Measurements from ENCODE around the gene NDUFS2. TPM values are rescaled to one million over a fixed set of nuclear protein-coding genes. Genes with fewer than 3 reads are reported as not detected.

The NDUFS2 gene
- 120 and 122 TPM in 2 replicates for total RNA-seq

GRCh38 chr1:161201836-161202712, at the start of gene NDUFS2:
Gene NDUFS2 (plus strand): TSS chr1:161202367. CDS start chr1:161202386, 19 bp downstream.

DNA sequence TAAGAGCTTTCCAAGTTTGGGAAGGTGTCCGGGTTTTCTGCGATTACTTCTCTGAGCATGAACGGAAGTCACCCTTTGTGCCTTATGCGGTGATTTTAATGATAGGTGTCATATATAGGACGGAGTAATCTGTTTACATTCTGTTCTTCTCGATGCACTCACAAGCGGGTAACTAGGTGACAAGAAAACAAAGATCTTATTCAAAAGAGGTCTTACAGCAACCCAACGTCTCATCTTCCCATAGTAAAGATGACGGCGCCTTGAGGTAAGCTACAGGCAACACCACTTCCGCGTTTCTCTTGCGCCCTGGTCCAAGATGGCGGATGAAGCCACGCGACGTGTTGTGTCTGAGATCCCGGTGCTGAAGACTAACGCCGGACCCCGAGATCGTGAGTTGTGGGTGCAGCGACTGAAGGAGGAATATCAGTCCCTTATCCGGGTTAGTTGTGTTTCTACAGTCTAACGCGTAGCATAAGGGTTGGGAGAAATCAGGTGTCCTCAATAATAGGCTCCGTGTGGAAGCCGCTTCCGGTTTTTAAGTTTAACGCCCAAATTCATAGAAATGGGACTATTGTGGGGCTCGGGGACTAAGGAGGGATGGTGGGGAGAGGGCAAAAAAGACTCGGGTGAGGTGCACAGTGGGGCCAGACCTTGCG, 48.4 kb upstream of the NDUFS2 start, which contains the start of gene UFC1:
Gene UFC1, plus strand, starts transcription at position 297 of the 656 bp plus-strand sequence. Its CDS starts 20 bp downstream, at position 317.

GRCh38 chr1:161159087-161159912, 42.9 kb upstream of the NDUFS2 start, which contains the start of gene USP21:
Gene USP21 (plus strand): TSS chr1:161159500. CDS start chr1:161160641, 1,141 bp downstream.

GRCh38 chr1:161165742-161166668, 36.2 kb upstream of the NDUFS2 start, which contains the start of gene PPOX:
Gene PPOX (plus strand): TSS chr1:161166426. CDS start chr1:161166848, 422 bp downstream.

GRCh38 chr1:161177112-161177935, 24.8 kb upstream of the NDUFS2 start, which contains the start of gene B4GALT3:
Gene B4GALT3 (minus strand): TSS chr1:161177507. CDS start chr1:161176060, 1,447 bp downstream.

GRCh38 chr1:161198897-161199431, 3.2 kb upstream of the NDUFS2 start, which contains the start of gene ADAMTS4:
Gene ADAMTS4 (minus strand): TSS chr1:161199054. CDS start chr1:161198627, 427 bp downstream.

GRCh38 chr1:161215076-161215475, 12.9 kb downstream of the NDUFS2 start, which contains the start of gene FCER1G:
Gene FCER1G (plus strand): TSS chr1:161215295. CDS start chr1:161215322, 27 bp downstream.

GRCh38 chr1:161225534-161226319, 23.6 kb downstream of the NDUFS2 start, which contains the start of gene TOMM40L:
Gene TOMM40L (plus strand): TSS chr1:161226060. CDS start chr1:161226490, 430 bp downstream.

DNA sequence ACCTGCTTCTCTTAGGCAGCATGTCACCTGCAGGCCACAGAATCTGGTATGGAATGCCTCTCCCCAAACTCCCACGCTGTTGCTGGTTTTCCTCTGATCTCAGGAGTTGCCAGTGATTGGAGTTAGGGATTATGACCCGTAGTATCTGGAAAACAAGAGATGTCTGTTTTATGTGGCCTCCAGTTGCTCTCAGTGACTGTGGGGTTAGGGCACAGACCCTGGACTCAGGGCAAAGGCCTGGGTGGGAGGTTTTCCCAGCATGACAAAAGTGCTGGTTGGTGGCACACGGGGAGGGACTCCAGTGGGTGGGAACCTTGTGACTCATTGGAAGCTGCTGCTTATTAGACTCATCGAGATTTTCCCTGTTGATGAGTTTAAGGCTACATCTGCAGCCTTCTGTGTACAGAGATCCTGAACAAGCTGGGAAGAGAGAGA, 35.9 kb downstream of the NDUFS2 start, which contains the start of gene NR1I3:
Gene NR1I3, minus strand, starts transcription at position 165 of the 435 bp plus-strand sequence. CDS start 1,638 bp downstream, outside the sequence.

GRCh38 chr1:161258439-161259344, 56.5 kb downstream of the NDUFS2 start, which contains the start of gene PCP4L1:
Gene PCP4L1 (plus strand): TSS chr1:161258745. CDS start chr1:161258975, 230 bp downstream.

Other genes with a start within 250 kb of the NDUFS2 start
- not detected in 2 replicates for gene ITLN2, start 247.6 kb upstream of the NDUFS2 start, total RNA-seq
- 97.3 and 126 TPM in 2 replicates for gene F11R, start 181.2 kb upstream of the NDUFS2 start, total RNA-seq
- gene TSTD1, start 163.4 kb upstream of the NDUFS2 start, total RNA-seq, result 123 and 299 TPM in 2 replicates
- gene USF1, start 156.4 kb upstream of the NDUFS2 start, total RNA-seq, result 20.1 and 30.0 TPM in 2 replicates
- not detected in 2 replicates for gene ARHGAP30, start 132.5 kb upstream of the NDUFS2 start, total RNA-seq
- 0.23 and 2.9 TPM in 2 replicates for gene NECTIN4, start 112.8 kb upstream of the NDUFS2 start, total RNA-seq
- gene KLHDC9, start 104.0 kb upstream of the NDUFS2 start, total RNA-seq, result 0.68 and 2.7 TPM in 2 replicates
- 71.9 and 125 TPM in 2 replicates for gene PFDN2, start 84.3 kb upstream of the NDUFS2 start, total RNA-seq
- gene NIT1, start 84.3 kb upstream of the NDUFS2 start, total RNA-seq, result 39.4 and 42.0 TPM in 2 replicates
- gene DEDD, start 69.7 kb upstream of the NDUFS2 start, total RNA-seq, result 21.9 and 23.2 TPM in 2 replicates
- gene UFC1, start 48.4 kb upstream of the NDUFS2 start, total RNA-seq, result 48.9 and 74.6 TPM in 2 replicates
- gene USP21, start 42.9 kb upstream of the NDUFS2 start, total RNA-seq, result 7.7 and 8.5 TPM in 2 replicates
- gene PPOX, start 35.9 kb upstream of the NDUFS2 start, total RNA-seq, result 8.4 and 18.0 TPM in 2 replicates
- gene B4GALT3, start 24.9 kb upstream of the NDUFS2 start, total RNA-seq, result 36.7 TPM in 2 replicates
- 0.08 and 1.5 TPM in 2 replicates for gene ADAMTS4, start 3.3 kb upstream of the NDUFS2 start, total RNA-seq
- 0.70 TPM in 1 of 2 replicates, not detected in the other for gene FCER1G, start 12.9 kb downstream of the NDUFS2 start, total RNA-seq
- gene APOA2, start 21.3 kb downstream of the NDUFS2 start, total RNA-seq, result not detected in 2 replicates
- 10.1 and 16.2 TPM in 2 replicates for gene TOMM40L, start 23.7 kb downstream of the NDUFS2 start, total RNA-seq
- not detected in 2 replicates for gene NR1I3, start 35.8 kb downstream of the NDUFS2 start, total RNA-seq
- not detected in 2 replicates for gene PCP4L1, start 56.4 kb downstream of the NDUFS2 start, total RNA-seq
- gene MPZ, start 107.6 kb downstream of the NDUFS2 start, total RNA-seq, result 0.61 and 0.86 TPM in 2 replicates
- gene SDHC, start 112.0 kb downstream of the NDUFS2 start, total RNA-seq, result 29.3 and 39.3 TPM in 2 replicates
- not detected in 2 replicates for gene CFAP126, start 165.5 kb downstream of the NDUFS2 start, total RNA-seq

Data from hair follicular keratinocyte (primary cell).